ENCODE measurements around the gene MTMR8.

MTMR8 gene

DNA sequence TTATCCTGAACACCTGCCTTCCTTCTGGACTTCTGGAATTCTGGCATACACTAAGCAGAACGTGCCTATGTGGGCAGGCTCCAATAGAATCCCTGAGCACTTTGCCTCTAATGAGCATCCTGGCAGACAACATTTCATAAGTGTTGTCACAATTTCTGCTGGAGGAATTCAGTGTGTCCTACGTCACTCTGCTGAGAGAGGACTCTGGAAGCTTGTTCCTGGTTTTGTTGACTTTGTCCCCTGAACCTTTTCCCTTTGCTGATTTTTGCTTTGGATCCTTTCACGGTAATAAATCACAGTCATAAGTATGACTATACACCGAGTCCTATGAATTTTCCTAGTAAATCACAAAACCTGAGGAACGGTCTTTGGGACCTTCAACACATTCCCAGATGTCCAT, 43.2 kb downstream of the MTMR8 start:
- no peak for DNase-seq (ENCODE audit: low spot score)
- Histone ChIP-seq H3K4me3 (no peak overlapping the region), H3K27ac (no peak overlapping the region)
- TF ChIP-seq, protein P1, sequence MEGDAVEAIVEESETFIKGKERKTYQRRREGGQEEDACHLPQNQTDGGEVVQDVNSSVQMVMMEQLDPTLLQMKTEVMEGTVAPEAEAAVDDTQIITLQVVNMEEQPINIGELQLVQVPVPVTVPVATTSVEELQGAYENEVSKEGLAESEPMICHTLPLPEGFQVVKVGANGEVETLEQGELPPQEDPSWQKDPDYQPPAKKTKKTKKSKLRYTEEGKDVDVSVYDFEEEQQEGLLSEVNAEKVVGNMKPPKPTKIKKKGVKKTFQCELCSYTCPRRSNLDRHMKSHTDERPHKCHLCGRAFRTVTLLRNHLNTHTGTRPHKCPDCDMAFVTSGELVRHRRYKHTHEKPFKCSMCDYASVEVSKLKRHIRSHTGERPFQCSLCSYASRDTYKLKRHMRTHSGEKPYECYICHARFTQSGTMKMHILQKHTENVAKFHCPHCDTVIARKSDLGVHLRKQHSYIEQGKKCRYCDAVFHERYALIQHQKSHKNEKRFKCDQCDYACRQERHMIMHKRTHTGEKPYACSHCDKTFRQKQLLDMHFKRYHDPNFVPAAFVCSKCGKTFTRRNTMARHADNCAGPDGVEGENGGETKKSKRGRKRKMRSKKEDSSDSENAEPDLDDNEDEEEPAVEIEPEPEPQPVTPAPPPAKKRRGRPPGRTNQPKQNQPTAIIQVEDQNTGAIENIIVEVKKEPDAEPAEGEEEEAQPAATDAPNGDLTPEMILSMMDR (IDR thresholded peaks at IDR 0.05): no peak

DNA sequence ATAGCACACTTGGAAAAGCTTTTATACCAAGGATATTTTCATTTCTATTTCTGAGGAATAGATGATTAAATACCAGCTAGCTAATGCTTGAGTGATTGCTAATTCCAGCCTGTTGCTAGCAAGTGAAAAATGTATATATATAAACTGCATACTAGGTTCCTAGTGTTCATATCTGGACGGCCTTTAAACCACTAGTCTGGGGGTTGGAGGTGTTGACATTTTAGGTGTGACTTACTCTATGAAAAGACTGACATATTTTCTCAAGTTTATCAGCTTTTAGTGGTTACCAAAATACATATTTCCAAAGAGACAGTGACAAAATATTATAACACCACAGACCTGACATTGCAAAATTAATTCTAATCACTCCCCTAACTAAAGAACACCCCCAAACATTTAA, 44.7 kb downstream of the MTMR8 start:
- DNase-seq (ENCODE audit: low spot score): no peak
- TF ChIP-seq, protein P1 (IDR thresholded peaks at IDR 0.05): no peak

DNA sequence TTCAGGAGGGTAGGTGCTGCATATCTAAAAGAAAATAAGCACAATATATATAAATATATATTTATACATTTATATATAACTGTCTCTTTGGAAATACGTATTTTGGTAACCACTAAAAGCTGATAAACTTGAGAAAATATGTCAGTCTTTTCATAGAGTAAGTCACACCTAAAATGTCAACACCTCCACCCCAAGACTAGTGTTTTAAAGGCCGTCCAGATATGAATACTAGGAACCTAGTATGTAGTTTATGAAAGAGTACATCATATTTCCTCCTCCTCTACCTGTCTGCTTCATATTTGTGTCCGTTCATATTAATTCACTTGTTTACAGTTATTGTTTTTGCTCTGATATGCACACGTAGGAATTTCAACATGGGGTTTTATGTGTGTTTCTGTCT, 45.2 kb downstream of the MTMR8 start:
- H3K4me3 ChIP-seq: no peak overlapping the region
- no peak for DNase-seq (ENCODE audit: low spot score)
- TF ChIP-seq, protein P1 (IDR thresholded peaks at IDR 0.05): no peak
- H3K27ac ChIP-seq: no peak overlapping the region

More for the DNA sequence above, 44.7 kb downstream of the MTMR8 start:
- H3K27ac ChIP-seq: no peak overlapping the region
- H3K4me3 ChIP-seq: no peak overlapping the region

DNA sequence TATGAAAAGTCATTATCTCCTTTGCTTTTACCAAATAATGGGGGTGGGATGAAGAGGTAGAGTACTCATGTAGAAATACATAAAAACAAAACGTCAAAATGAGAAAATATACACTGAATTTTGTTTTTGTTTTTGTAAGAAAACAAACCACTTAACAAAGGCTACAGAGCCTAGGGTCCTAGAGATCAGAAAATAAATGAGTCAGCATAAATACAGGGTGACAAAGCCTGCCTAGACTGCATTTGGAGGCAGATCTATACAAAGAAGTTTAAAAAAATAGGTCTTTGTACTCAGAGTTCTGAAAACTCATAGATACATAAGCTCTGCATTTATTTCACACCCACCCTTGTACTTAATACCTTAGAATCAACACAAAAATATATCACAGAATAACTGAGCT, 52.4 kb downstream of the MTMR8 start:
- H3K4me3 ChIP-seq: no peak overlapping the region
- no peak for DNase-seq (ENCODE audit: low spot score)
- no peak overlapping the region for H3K27ac ChIP-seq
- TF ChIP-seq, protein P1 (IDR thresholded peaks at IDR 0.05): no peak

DNA sequence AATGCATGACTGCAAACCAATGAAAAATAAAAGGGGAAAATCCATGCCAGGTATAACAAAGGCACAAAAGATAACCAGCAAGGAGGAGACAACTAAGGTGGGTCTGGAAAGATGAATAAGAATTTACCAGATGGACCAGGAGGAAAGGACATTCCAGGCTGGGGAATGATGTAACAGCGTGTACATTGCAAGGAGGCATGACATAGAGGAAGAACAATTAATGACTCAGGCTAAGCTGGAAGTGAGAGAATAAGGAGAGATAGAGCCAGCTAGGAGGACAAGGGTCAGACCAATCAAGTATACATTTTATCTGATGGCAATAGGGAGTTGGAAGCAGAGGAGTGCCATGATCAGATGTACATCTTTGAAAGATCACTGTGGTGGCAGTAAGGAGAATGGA, 57.0 kb downstream of the MTMR8 start:
- H3K4me3 ChIP-seq: no peak overlapping the region
- no peak overlapping the region for H3K27ac ChIP-seq
- DNase-seq (ENCODE audit: low spot score): no peak
- TF ChIP-seq, protein P1 (IDR thresholded peaks at IDR 0.05): no peak

DNA sequence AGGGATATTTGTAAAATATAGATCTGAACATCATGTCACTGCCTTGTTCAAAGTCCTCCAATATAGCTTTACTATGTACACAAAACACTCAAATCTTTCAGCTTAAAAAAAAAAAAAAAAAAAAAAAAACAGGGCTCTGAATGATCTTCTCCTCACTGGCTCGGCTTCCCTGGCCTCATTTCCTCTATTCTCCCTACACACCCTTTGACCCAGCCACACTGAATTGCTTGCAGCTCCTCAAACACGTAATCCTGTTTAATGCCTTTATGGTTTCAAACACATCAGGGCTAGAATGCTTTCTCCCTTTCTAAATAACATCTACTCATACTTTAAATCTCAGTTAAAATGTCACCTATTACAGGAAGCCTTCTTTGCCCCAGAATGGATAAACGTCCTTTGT, 60.8 kb downstream of the MTMR8 start:
- TF ChIP-seq, protein P1 (IDR thresholded peaks at IDR 0.05): no peak
- Histone ChIP-seq H3K27ac (no peak overlapping the region), H3K4me3 (no peak overlapping the region)
- no peak for DNase-seq (ENCODE audit: low spot score)

DNA sequence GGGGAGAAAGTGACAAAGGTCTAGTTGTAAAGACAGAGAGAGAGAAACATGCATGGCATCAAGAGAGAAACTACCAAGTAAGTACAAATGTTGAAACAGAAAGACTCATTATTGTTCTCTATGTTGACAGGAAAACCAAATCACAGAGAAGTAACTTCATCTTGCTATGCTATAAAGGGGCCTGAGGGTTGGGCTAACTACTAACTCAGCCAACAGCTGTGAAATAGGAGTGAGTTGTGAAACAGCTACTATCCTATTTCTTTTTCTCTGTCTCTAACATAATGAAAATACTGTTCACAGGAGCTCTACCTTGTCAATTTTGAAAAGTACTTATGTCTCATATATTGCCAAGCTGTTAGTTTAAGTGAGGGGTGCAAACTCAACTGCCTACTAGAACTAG, 65.0 kb downstream of the MTMR8 start:
- no peak for DNase-seq (ENCODE audit: low spot score)
- H3K4me3 ChIP-seq: no peak overlapping the region
- no peak overlapping the region for H3K27ac ChIP-seq
- TF ChIP-seq, protein P1 (IDR thresholded peaks at IDR 0.05): no peak
